ENCODE data around the gene CSTB.

CSTB gene

DNA sequence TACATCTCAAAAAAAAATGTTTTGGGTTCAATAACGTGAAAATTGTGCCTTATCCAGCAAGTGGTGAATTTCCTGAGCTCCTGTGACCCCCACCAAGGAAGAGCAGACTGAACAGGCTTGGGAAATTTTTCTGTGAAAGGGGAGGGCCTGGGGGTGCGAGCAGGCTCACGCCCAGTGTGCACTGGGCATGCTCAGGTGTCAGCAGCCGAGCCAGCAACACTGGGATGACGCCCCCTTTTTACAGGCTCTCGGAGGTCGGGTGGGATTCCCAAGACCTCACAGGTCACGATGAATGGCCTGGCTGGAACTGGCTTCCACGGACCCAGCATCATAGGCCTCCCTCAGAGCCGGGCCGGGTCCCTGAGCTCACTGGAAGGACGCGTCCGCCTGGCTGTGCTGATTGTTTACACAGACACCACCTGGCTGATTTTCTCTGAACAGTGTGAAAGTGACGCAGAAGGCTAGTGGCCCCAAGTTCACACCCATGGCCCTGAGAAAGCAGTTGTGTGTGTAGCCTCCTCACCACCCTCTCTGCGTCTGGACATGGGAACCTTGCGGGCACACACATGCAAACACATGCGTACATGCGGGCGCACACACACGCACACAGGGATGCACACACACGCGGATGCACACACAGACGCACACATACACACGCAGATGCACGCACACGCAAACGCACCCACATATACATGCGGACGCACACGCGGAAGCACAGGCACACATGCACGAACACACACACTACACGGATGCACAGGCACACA, 9.2 kb downstream of the CSTB start:
- no peak for DNase-seq

DNA sequence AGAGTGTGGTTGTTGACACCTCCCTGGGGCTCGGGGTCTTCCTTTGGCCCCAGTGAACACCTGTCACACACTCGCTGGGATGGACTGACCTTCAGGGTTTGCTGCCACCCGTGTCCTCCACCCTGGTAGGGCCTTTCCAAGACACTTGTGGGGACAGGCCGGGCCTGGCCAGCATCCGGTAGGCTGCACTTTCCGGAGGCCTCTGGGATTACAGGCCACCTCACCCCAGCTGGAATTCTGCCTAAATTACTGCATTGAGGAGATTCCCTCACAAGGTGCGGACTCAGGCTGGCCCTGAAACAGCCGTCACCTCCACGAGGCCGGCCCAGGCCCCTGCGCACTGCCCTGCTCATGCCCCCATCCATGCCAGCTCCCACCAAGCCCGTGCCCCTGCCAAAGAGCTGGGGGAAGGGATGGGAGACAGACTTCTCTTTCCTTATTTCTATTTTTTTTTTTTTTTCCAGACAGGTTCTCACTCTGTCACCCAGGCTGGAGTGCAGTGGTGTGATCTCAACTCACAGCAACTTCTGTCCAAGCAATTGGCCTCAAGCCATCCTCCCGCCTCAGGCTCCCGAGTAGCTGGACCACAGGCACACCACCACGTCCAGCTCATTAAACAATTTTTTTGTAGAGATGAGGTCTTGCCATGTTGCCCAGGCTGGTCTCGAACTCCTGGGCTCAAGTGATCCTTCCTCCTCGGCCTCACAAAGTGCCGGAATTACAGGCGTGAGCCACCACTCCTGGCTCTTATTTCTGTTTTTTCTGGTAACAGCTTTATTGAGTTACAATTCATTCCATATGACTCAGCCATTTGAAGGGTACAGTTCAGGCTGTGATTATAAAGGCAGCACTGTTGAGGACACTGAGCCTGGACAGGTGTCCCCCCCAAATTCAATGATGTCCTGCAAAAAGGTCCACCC, 11.3 kb downstream of the CSTB start:
- no peak for DNase-seq

- no peak for DNase-seq
Measured at GRCh38 chr21:43763901-43764523, 12.1 kb downstream of the CSTB start.

GRCh38 chr21:43762303-43763128, 13.6 kb downstream of the CSTB start:
- no peak for DNase-seq

DNA sequence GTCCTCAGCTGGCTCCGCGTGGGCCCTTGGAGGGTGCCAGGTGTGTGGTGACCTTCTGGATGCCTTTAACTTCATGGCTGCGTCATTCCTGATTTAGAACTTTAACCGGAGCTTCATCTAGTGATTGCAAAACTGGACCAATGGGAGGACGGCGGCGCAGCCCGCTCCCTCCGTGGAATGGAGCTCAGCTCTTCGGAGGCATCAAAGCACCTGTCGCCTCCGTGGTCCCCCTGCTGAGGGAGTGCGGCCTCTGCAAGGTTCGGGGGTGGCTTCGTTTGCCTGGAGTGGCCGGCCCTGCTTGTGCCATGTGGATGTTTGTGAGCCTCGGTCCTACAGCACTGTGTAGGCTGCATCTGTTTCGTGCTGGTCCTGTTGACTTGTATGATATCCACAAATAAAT, 14.2 kb downstream of the CSTB start:
- DNase-seq, result no peak

DNA sequence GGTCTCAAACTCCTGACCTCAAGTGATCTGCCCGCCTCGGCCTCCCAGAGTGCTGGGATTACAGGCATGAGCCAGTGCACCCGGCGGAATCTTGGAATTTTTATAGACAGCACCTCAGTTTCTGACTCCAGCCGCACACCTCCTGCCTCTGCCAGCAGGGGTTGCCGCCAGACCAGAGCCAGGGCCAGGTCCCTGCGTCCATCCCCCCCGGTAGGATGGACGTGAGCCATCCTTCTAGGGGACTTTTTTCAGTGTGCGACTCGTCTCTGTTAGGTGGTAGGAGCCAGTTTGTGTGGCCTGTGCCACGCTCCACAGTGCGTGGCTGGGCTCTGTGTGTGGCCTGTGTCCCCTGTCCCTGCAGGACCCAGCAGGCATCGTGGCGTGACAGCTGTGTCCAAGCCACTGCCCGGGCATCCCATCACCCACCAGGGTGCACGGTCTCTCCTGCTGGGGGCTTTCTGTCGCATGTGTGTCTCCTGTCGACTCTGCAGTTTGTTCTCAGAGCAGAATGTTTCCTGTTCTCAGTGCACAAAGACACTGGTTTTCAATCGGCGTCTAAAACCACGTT, 15.6 kb downstream of the CSTB start:
- no peak for DNase-seq

- no peak for DNase-seq
Measured at GRCh38 chr21:43759651-43760050, 16.5 kb downstream of the CSTB start.

DNA sequence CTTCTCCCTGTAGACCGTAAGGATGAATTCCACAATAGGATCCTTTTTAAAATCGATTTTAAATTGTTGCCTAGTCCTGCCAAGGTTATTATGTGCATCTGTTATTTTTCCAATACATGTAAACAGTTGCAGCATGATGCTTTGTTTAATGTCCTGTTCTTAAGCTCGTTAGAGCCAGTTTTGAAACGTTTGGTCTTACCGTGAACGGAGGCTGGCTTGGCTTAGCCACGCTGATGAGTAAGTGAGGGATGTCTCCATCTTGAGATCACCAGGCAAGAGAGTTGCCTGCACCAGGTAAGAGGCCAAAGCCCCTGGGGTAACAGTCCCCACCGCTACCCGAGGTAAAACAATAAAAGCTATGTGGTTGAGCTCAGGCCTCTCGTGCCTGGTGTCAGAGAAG, 17.3 kb downstream of the CSTB start:
- DNase-seq, result no peak

GRCh38 chr21:43758111-43758641, 17.9 kb downstream of the CSTB start:
- DNase-seq, result no peak

DNA sequence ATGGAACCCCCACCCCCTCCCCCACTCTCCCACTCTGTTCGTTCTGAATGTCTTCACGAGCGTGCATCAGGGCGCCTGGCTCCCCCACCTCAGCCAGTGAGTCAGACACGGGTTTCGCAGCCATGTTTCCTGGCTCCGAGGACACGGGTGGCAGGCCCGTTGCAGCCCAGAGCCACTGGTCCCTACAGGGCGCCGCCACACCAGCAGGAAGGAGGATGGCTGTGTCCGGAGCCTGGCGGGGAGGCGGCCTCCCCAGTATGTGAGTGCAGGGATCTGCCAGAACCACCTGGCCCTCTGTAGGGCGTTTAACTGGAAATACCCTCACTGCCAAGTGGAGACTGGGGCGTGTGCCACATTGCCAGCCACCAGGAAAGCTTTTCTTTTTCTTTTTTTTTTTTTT, 18.5 kb downstream of the CSTB start:
- DNase-seq, result no peak

DNA sequence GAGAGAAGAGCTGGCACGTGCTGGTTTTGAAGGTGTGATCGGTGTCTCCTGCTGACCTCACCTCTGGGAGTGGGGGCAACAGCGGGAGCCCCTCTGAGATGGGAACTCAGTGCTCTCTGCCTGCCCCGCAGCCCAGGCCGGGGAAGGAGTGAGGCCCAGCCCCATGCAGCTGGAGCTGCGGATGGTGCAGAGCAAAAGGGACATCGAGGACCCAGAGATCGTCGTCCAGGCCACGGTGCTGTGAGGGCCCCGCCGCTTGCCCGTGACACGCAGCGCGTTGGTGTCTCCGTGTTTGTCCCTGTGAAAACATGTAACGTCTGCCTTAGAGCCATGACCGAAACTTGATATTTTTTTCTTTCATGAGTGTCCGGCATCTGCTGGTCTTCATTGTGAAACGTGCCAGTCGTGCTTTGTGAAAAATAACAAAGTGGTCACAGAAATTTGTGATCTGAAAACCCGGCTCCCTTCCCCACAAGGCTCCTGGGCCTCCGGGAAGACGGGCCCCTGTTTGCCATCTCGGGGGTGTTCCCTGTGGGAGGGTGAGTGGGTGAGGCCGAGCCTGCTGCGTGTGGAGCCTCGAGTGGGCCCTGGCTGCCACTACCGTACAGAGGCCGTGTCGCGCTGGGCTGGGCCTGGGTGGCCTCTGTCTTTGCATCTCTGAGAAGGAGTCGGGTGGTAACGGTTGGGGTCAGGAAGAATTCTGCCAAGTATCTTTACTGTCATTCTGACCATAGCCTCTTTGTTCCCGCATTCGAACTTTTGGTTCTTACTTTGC, 20.1 kb downstream of the CSTB start:
- DNase-seq, result no peak

- peak; percentile 13 for DNase-seq
Measured at GRCh38 chr21:43754948-43755781, 20.9 kb downstream of the CSTB start.

DNA sequence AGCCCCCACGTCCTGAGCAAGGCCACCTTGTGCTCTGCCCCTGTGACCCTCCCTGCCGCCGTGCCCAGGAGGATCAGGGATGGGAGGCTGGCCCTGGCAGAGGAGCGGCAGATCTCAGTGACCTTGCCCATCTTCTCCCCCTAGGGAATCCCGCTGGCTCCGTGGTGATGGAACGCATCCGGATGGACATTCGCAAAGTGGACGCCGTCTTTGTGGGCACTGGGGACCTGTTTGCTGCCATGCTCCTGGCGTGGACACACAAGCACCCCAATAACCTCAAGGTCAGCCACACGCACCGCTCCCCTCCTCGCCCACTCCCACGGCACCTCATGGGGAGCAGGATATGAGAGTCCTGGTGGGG, 22.7 kb downstream of the CSTB start:
- no peak for DNase-seq

GRCh38 chr21:43752758-43753438, 23.2 kb downstream of the CSTB start:
- no peak for DNase-seq

DNA sequence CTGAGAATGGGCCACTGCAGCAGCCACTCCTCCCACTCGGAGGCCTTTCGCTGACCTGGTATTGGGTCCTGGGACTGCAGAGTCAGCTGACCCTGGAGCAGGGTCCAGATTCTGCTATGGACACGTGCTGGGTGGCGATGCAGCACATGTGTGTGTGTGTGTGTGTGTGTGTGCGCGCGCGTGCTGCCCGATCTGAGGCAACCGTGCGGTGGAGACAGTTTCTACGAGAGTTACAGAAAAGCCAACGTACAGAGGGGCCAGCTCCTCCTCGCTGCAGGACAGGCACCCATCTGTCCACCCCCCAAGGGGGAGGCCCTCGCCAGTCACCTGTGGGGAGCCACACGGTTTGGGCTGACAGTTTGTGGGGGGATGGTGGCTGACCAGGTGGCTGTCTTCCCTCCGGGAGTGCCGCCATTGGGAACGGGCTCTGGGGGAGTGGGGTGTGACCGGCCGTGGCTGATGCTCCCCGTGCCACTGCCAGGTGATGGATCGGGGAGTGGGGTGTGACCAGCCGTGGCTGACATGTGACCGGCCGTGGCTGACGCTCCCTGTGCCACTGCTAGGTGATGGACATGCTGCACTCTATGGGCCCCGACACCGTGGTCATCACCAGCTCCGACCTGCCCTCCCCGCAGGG, 24.0 kb downstream of the CSTB start:
- no peak for DNase-seq

- DNase-seq, result no peak
Measured at GRCh38 chr21:43750339-43751033, 25.6 kb downstream of the CSTB start.

GRCh38 chr21:43749651-43750262, 26.4 kb downstream of the CSTB start:
- no peak for DNase-seq

- DNase-seq, result no peak
Measured at GRCh38 chr21:43748622-43749021, 27.5 kb downstream of the CSTB start.

All from activated CD4-positive, alpha-beta T cell treated with anti-CD3 and anti-CD28 coated beads for 48 hours (primary cell).